ENCODE results near the gene SF3B4. TPM values are rescaled to one million over a fixed set of nuclear protein-coding genes. Genes with fewer than 3 reads are reported as not detected.

The SF3B4 gene
- total RNA-seq, 1 donor from 2014 or later, result 33.1 TPM

GRCh38 chr1:149915429-149916192 lies 12.0 kb downstream of the SF3B4 start:
- DNase-seq (ENCODE audit: low read depth), result no peak
- Histone ChIP-seq H3K36me3 (ENCODE audit: control insufficient read depth, insufficient read depth, low read length) (no peaks in the 10 kb centered on the region), H3K4me3 (ENCODE audit: low read depth, low read length) (no peak overlapping the region), H3K27me3 (ENCODE audit: control insufficient read depth, insufficient read depth, low read length) (no peaks in the 10 kb centered on the region)
- no peak for TF ChIP-seq CTCF (IDR thresholded peaks at IDR 0.05; ENCODE audit: insufficient read depth, low read length, poor library complexity, severe bottlenecking)

GRCh38 chr1:149914545-149914944 lies 13.1 kb downstream of the SF3B4 start:
- no peak for DNase-seq (ENCODE audit: low read depth)
- Histone ChIP-seq H3K27me3 (ENCODE audit: control insufficient read depth, insufficient read depth, low read length) (no peaks in the 10 kb centered on the region), H3K36me3 (ENCODE audit: control insufficient read depth, insufficient read depth, low read length) (no peaks in the 10 kb centered on the region), H3K4me3 (ENCODE audit: low read depth, low read length) (no peak overlapping the region)
- TF ChIP-seq CTCF (IDR thresholded peaks at IDR 0.05; ENCODE audit: insufficient read depth, low read length, poor library complexity, severe bottlenecking), result no peak

- Histone ChIP-seq H3K36me3 (ENCODE audit: control insufficient read depth, insufficient read depth, low read length) (no peaks in the 10 kb centered on the region), H3K4me3 (ENCODE audit: low read depth, low read length) (no peak overlapping the region), H3K27me3 (ENCODE audit: control insufficient read depth, insufficient read depth, low read length) (no peaks in the 10 kb centered on the region)
- no peak for TF ChIP-seq CTCF (IDR thresholded peaks at IDR 0.05; ENCODE audit: insufficient read depth, low read length, poor library complexity, severe bottlenecking)
- no peak for DNase-seq (ENCODE audit: low read depth)
These were observed 21.0 kb downstream of the SF3B4 start for GRCh38 chr1:149906570-149907075.

- DNase-seq (ENCODE audit: low read depth), result no peak
- Histone ChIP-seq H3K27me3 (ENCODE audit: control insufficient read depth, insufficient read depth, low read length) (no peaks in the 10 kb centered on the region), H3K4me3 (ENCODE audit: low read depth, low read length) (no peak overlapping the region), H3K36me3 (ENCODE audit: control insufficient read depth, insufficient read depth, low read length) (no peaks in the 10 kb centered on the region)
- TF ChIP-seq CTCF (IDR thresholded peaks at IDR 0.05; ENCODE audit: insufficient read depth, low read length, poor library complexity, severe bottlenecking), result no peak
These were observed 23.6 kb downstream of the SF3B4 start for GRCh38 chr1:149903836-149904491.

- H3K36me3 ChIP-seq (ENCODE audit: control insufficient read depth, insufficient read depth, low read length), result no peaks in the 10 kb centered on the region
- no peaks in the 10 kb centered on the region for H3K27me3 ChIP-seq (ENCODE audit: control insufficient read depth, insufficient read depth, low read length)
- peak; percentile 77 for DNase-seq (ENCODE audit: low read depth)
- TF ChIP-seq CTCF (IDR thresholded peaks at IDR 0.05; ENCODE audit: insufficient read depth, low read length, poor library complexity, severe bottlenecking), result no peak
- H3K4me3 ChIP-seq (ENCODE audit: low read depth, low read length), result peak within 1 kb of the TSS; percentile 52
These were observed 27.9 kb downstream of the SF3B4 start, which contains the start of gene BOLA1 for GRCh38 chr1:149899460-149900284. TSS of gene BOLA1 (plus strand) at chr1:149899568. CDS start at chr1:149900060, 492 bp downstream.
